ENCODE results near the gene ICA1.

Gene ICA1

DNA sequence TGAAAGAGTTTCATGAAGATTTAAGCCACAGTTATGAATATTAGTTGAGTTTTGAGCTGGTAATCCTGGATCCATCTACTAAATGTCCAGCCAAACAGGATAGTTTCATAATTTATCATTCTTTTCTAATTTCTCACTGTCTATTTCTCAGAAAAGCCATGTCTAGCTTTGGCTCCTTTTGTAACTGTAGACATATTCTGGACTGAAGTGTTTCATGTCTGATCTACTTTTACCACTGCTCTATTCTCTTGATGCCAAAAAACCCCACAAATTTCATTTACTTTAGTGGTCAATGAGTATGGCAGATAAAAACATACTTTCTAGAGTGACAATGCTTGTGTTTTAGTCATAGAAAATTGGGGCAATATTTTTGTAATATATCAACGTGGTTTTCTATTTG is 61.2 kb downstream of the ICA1 start:
- no peak for DNase-seq (ENCODE audit: low read depth)
- no peak overlapping the region for H3K4me3 ChIP-seq (ENCODE audit: low read length)
- TF ChIP-seq, protein P1, sequence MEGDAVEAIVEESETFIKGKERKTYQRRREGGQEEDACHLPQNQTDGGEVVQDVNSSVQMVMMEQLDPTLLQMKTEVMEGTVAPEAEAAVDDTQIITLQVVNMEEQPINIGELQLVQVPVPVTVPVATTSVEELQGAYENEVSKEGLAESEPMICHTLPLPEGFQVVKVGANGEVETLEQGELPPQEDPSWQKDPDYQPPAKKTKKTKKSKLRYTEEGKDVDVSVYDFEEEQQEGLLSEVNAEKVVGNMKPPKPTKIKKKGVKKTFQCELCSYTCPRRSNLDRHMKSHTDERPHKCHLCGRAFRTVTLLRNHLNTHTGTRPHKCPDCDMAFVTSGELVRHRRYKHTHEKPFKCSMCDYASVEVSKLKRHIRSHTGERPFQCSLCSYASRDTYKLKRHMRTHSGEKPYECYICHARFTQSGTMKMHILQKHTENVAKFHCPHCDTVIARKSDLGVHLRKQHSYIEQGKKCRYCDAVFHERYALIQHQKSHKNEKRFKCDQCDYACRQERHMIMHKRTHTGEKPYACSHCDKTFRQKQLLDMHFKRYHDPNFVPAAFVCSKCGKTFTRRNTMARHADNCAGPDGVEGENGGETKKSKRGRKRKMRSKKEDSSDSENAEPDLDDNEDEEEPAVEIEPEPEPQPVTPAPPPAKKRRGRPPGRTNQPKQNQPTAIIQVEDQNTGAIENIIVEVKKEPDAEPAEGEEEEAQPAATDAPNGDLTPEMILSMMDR (conservative IDR thresholded peaks at IDR 0.05; ENCODE audit: low read depth, low read length): no peak

- TF ChIP-seq, protein P1 (conservative IDR thresholded peaks at IDR 0.05; ENCODE audit: low read depth, low read length): no peak
- no peak for DNase-seq (ENCODE audit: low read depth)
Measured at GRCh38 chr7:8200316-8200715, 61.7 kb downstream of the ICA1 start.

GRCh38 chr7:8197994-8198698 is 63.8 kb downstream of the ICA1 start:
- no peak overlapping the region for H3K4me3 ChIP-seq (ENCODE audit: low read length)
- DNase-seq (ENCODE audit: low read depth): no peak
- TF ChIP-seq, protein P1 (conservative IDR thresholded peaks at IDR 0.05; ENCODE audit: low read depth, low read length): no peak

More at GRCh38 chr7:8200316-8200715, 61.7 kb downstream of the ICA1 start:
- H3K4me3 ChIP-seq (ENCODE audit: low read length): no peak overlapping the region

DNA sequence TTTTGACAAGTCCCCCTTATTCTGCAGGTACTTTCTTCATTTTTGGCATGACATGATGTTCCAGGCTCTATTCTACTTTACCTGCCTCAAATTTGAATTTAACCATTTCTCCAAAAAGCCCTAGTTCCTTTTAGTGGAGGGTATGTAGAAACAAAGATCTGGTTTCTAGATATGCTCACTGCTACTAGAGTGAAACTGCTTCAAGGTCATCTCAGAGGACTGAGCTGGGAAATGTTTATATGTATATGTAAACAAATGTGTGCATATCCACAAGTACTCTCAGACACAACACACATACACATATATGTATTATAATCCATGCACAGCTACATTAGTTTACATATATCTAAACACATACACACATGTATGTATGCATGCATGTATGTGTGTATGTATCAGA is 69.1 kb downstream of the ICA1 start:
- TF ChIP-seq, protein P1 (conservative IDR thresholded peaks at IDR 0.05; ENCODE audit: low read depth, low read length): no peak
- no peak overlapping the region for H3K4me3 ChIP-seq (ENCODE audit: low read length)
- DNase-seq (ENCODE audit: low read depth): no peak

GRCh38 chr7:8190119-8190895 is 71.7 kb downstream of the ICA1 start:
- TF ChIP-seq, protein P1 (conservative IDR thresholded peaks at IDR 0.05; ENCODE audit: low read depth, low read length): peak; percentile 80
- H3K4me3 ChIP-seq (ENCODE audit: low read length): no peak overlapping the region
- no peak for DNase-seq (ENCODE audit: low read depth)

- TF ChIP-seq, protein P1 (conservative IDR thresholded peaks at IDR 0.05; ENCODE audit: low read depth, low read length): no peak
- no peak for DNase-seq (ENCODE audit: low read depth)
- H3K4me3 ChIP-seq (ENCODE audit: low read length): no peak overlapping the region
Measured at GRCh38 chr7:8189625-8190024, 72.3 kb downstream of the ICA1 start.
